ENCODE results near the gene KPNA6. TPM values are rescaled to one million over a fixed set of nuclear protein-coding genes. Genes with fewer than 3 reads are reported as not detected.
"Not testable (repeated sequence)": the region's sequence is repeated elsewhere in the genome, so short reads cannot be mapped to it uniquely, and the experiment has no call there.

The KPNA6 gene
- total RNA-seq = 25.3 TPM

- peak; percentile 85 for DNase-seq
Observed at GRCh38 chr1:32107742-32108661, at the start of gene KPNA6. KPNA6 (plus strand) TSS chr1:32108056; CDS start chr1:32108131, 75 bp downstream.

GRCh38 chr1:32060914-32061313 lies 46.9 kb upstream of the KPNA6 start:
- DNase-seq = no peak

DNA sequence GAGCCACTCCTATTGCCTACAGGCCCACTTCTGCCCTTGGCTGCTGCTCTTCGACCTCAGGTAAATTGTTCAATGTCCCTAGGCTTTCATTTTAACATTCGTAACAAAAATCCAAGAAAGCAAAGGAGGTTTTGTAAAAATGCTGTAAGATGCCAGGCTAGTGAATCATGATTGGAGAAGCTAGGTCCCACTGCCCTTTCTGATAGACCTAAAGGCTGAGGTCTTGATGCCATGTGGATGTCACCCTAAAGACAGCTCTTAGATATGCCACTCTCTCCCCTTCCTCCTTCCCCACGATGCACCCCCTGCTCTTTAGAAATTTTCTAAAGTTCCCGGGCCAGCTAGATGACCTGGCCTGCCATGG lies 45.0 kb upstream of the KPNA6 start:
- DNase-seq = no peak

DNA sequence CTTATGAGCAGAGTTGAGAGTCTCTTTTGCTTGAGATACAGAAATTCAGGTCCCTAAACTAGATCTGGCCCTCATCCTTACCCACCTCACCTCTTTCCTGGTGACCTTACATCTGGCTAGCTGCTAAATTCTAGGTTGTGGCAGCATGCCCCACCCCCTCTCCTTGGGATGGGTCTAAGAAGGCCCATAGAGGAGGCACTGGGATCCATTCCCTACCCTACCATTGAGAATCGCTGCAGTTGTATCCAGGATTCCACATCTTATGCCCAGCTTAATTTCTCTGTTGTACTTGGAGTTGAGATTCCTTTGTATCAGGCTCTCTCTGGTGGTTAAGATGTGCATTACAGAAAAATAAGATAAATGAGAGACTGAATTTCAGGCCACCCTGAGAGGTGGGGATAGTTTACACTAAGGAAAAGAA lies 44.6 kb upstream of the KPNA6 start:
- DNase-seq = no peak

DNA sequence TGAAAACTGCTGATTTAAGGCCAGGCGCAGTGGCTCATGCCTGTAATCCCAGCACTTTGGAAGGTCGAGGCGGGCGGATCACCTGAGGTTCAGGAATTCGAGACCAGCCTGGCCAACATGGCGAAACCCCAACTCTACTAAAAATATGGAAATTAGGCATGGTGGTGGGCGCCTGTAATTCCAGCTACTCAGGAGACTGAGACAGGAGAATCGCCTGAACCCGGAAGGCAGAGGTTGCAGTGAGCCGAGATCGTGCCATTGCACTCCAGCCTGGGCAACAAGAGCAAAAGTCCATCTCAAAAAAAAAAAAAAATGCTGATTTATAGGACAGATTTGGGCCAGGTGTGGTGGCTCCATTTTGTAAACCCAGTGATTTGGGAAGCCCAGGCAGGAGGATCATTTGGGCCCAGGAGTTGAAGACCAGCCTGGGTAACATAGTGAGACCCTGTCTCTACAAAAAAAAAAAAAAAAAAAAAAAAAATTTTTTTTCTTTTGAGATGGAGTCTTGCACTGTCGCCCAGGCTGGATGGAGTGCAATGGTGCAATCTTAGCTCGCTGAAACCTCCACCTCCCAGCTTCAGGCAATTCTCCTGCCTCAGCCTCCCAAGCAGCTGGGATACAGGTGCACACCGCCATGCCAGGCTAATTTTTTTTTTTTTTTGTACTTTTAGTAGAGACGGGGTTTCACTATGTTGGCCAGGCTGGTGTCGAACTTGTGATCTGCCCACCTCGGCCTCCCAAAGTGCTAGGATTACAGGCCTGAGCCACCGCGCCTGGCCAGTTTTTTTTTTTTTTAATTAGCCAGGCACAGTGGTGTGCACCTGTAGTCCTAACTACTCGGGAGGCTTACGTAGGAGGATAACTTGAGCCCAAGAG lies 42.0 kb upstream of the KPNA6 start:
- DNase-seq = not testable (repeated sequence)

GRCh38 chr1:32066489-32066873 lies 41.4 kb upstream of the KPNA6 start:
- no peak for DNase-seq

DNA sequence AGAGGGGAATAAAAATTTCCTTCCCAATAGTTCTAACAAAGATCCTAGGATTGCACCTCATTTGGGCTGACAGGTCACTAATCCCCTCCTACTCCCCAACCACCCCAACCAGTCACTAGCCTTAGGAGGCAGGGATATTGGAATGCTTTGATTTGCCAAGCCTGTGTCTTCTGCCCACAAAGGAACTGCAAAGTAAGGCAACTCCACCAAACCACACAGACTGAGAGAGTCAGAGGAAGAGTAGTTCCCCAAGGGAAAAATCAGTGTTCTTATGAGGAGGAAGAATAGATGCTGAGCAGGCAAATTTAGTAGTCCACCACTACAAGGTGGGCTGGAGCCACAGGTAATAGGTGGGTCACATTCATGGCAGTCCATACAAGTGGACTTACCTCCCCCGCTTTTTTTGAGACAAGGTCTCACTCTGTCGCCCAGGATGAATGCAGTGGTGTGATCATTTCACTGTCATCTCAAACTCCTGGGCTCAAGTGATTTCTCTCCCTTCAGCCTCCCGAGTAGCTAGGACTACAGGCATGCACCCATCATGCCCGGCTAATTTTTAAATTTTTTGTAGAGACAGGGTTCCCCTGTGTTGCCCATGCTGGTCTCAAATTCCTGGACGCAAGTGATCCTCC lies 38.8 kb upstream of the KPNA6 start:
- no peak for DNase-seq

DNA sequence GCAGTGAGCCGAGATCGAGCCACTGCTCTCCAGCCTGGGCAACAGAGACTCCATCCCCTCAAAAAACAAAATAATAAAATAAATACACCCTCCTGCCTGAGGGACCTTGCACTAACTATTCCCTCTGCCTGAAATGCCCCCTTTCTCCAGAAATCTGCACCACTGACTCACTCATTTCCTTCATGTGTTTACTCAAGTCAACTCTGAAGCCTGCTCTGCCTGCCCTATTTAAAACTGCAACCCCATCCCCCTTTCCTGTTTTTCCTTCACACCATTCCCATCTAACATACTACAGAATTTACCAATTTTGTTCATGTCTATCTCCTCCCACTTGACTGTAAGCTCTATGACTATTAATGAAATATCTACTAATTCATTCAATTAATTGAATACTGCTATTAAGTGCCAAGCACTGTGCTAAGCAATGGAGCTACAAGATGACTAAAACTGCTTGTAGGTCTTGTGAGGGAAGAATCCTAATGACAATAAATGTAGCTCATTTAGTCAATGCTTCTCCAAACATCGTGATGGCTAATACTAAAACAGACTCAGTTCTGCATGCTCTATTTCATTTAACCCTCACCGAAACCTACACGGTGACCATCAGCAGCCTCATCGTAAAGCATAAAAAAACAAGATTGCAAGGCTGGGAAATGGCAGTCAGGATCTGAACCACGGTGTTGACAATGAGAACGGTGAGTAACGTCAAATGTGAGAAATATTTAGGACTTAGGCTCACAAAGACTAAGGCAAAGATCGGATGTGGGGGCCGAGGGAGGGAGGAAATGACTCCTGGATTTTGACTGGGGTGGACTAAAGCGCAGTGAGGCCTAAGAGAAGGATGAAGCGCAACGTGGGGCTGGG lies 35.9 kb upstream of the KPNA6 start:
- no peak for DNase-seq

GRCh38 chr1:32072622-32073298 lies 35.1 kb upstream of the KPNA6 start, which contains the start of gene TMEM39B:
TMEM39B (plus strand) TSS chr1:32072939; CDS start chr1:32073048, 109 bp downstream.
- DNase-seq = peak; percentile 95

DNA sequence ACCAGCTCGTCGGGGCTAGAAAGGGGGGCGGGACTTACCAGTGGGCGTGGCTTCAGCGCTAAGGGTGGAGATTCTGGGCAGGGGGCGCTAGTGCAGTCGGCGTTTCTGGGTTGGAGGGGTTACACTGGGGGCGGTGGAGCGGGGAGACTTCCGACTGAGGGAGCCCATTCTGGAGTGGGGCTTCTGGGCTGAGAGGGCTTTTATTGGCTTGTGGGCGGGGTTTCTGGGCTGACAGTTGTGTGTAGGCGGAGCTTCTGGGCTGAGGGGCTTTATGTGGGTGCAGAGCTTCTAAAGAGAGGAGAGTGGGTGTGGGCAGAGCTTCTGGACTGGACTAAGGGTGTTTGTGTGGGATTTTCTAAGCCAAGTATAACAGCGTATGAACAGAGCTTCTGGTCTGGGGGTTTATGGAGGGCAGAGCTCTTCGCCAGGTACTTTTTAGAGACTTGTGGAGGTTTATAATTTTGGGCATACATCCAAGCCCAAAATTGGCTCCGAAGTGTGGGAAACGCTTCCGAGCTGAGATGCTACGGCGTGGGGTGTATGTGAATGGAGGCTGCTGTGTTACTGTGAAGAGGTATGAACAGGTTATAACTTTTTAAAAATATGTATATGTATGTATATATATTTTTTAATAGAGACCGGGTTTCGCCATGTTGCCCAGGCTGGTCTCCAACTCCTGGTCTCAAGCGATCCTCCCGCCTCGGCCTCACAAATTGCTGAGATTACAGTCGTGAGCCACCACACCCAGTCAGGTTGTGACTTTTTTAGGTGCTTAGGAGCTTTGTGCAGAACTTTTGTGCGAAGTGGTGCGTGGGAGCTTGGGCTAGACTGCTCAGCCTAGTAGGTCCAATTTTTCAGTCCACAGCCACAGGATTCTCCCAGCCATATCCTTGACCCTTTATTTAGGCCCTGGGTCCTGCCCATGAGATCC lies 34.3 kb upstream of the KPNA6 start:
- DNase-seq = no peak

- DNase-seq = no peak
Observed at GRCh38 chr1:32074841-32075240, 33.0 kb upstream of the KPNA6 start.

- no peak for DNase-seq
Observed at GRCh38 chr1:32077451-32077850, 30.4 kb upstream of the KPNA6 start.

DNA sequence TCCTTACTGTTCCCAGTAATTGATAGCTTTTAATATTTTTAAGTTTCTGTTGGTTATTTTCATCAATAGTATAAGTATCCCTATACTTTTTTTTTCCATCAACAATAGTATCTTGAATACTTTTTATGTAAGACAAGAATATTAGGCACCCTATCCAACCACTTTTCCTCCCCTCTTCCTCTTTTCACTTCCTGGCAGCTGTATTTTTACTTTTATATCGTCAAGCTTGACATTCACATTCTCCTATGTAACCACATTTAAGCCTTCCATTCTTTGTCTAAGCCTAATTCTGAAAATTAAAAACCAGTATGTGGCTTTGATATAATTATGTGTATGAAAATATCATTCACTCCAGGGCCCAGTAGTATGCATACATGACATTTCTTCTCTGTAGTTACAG lies 25.8 kb upstream of the KPNA6 start:
- DNase-seq = no peak

DNA sequence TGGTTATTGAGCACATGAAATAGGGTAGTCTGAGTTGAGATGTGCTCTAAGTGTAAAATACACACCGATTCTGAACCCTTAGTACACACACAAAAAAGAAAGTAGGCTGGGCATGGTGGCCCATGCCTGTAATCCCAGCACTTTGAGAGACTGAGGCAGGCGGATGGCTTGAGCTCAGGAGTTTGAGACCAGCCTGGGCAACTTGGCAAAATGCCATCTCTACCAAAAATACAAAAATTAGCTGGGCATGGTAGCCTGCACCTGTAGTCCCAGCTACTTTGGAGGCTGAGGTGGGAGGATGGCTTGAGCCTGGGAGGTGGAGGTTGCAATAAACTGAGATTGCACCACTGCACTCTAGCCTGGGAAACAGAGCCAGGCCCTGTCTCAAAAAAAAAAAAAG lies 21.5 kb upstream of the KPNA6 start:
- not testable (repeated sequence) for DNase-seq

DNA sequence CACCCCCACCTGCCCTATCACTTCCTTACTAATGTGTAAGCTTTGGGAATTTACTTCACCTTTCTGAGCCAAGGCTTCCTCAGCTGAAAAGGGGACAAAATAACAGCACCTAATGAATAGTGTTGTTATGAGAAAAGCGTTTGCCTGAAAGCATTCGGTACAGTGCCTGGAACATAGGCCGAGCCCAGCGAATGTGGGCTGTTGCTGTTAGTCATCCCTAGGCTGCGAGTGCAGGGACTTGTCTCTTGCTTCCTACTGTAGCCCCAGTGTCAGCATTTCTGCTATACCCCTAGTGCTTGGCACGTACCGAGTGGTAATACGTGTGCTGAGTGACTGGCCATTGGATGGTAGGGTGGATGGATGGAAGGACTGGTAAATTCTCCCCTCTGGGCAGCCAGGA lies 16.7 kb upstream of the KPNA6 start:
- no peak for DNase-seq

DNA sequence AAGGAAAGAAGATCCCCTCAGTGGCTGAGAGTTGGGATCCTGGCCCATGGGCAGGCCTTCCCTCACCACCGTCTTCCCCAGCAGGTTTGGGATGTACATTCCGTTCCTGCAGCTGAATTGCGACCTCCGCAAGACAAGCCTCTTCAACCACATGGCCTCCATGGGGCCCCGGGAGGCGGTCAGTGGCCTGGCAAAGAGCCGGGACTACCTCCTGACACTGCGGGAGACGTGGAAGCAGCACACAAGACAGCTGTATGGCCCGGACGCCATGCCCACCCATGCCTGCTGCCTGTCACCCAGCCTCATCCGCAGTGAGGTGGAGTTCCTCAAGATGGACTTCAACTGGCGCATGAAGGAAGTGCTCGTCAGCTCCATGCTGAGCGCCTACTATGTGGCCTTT lies 16.3 kb upstream of the KPNA6 start:
- DNase-seq = no peak

DNA sequence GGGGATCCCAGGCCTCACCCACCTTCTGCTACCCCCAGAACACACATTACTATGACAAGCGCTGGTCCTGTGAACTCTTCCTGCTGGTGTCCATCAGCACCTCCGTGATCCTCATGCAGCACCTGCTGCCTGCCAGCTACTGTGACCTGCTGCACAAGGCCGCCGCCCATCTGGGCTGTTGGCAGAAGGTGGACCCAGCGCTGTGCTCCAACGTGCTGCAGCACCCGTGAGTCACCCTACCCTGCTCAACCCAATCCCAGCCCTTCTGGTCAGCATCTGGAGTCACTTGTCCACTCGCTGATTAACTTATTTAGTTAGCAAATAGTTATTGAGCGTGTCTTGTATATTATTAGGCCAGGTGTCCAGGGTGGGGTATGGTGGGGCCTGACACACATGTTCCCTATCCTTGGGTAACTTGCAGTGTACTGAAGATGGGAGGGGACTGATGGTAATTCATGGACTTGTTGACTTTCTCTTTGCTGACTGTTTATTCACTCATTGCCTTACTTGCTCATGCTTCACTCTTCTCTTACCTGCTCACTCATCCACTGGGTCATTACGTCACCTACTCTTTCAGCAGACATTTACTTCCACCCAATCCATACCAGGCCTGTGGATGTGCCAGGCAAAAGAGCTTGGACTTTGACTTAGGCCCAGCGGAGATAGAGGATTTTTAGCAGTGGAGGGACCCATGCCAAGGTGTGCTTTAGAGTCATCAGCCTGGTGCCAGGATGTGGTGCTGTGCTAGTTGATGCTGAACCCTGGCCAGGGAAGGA lies 12.9 kb upstream of the KPNA6 start:
- no peak for DNase-seq

DNA sequence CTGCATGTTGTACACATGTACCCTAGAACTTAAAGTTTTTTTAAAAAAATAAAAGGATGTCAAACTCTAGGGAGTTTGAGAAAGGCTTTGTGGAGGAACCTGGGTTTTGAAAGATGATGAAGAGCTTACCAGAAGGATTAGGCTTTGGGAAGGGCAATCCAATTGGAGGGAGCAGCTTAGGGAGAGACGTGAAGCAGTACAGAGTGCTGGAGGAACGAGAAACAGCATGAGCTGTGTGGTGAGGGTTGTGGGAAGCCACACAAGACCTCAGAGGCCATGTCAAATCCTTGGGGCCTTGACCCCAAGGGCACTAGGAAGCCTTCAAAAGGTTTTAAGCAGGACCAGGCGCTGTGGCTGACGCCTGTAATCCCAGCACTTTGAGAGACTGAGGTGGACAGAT lies 8.4 kb upstream of the KPNA6 start:
- DNase-seq = no peak

DNA sequence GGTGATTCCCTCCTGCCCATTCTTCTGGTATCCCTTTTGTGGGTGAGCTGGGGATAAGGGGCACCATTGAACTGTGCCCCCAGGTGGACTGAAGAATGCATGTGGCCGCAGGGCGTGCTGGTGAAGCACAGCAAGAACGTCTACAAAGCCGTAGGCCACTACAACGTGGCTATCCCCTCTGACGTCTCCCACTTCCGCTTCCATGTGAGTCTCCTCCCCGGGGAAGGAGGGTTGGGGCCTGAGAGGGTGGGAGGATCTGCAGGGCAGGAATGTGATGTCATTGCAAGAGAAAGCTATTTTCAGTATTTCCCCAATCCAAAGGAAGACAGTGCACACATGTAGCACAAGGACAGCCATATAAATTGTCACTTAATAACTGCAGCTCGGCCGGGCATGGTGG lies 7.5 kb upstream of the KPNA6 start:
- DNase-seq = no peak
